ENCODE data around the gene DACH1.

- TF ChIP-seq EZH2phosphoT487 (IDR thresholded peaks at IDR 0.05; ENCODE audit: low read depth, severe bottlenecking, unreplicated experiment) (no peak), CTCF (IDR thresholded peaks at IDR 0.05; ENCODE audit: poor library complexity) (no peak), EZH2 (IDR thresholded peaks at IDR 0.05; ENCODE audit: borderline replicate concordance) (no peak)
These were observed 342.2 kb downstream of the DACH1 start for GRCh38 chr13:71524613-71525304.

All from hepatocyte (in vitro differentiated cells).